K562 (cell line): ENCODE measurements around the gene MVD. TPM values are rescaled to one million over a fixed set of nuclear protein-coding genes. Genes with fewer than 3 reads are reported as not detected.

Experiments
- ATAC-seq: fragments of 200-7000 bp; cut with Tn5 transposase; 3 replicates; pipeline ENCODE4 v1.9.1; 2020; ENCODE audit warnings: moderate library complexity
- BruUV-seq: library from RNA; stranded (reverse); fragments of 400-500 nt; replicated peaks from 2 replicates; lab custom pipeline; 2021; lab: Mats Ljungman, UMichigan
- CTCF ChIA-PET: fragments of 300-600 bp; formaldehyde crosslinking; extraction: SDS; loops from one replicate; lab custom pipeline; 2021; ENCODE audit warnings: low intra/inter-chr PET ratio; lab: Yijun Ruan, JAX
- POLR2A ChIA-PET: fragments of 300-600, 350-650 bp; sonication (Branson Sonifier 250); formaldehyde crosslinking; extraction: SDS; loops from one replicate; lab custom pipeline; 2021; ENCODE audit warnings: antibody characterized with exemption, inconsistent platforms; lab: Yijun Ruan, JAX
- DNase-seq, 4 experiments: peaks; one replicate each; pipeline versions ENCODE4 v3.0.0 to v3.0.0-alpha.2; 2011 to 2018; ENCODE audit warnings: low spot score in 3 of 4, mixed read lengths in 3 of 4; ENCODE audit errors: extremely low read depth in 1 of 4
- FAIRE-seq: peaks from 2 replicates; lab custom pipeline; 2011; peaks lifted over from hg19 to GRCh38; lab: Jason Lieb, UNC
- H2AFZ ChIP-seq: 2 replicates; pipeline ENCODE4 v1.6.0; 2011; ENCODE audit warnings: low read depth, low read length, control low read depth, inconsistent platforms
- H3K27ac ChIP-seq: fragments of 200-600 bp; 3 replicates; pipeline ENCODE4 v1.8.0; 2011; ENCODE audit warnings: low read depth, mild to moderate bottlenecking, control low read depth, inconsistent platforms, low read length, moderate library complexity, mixed read lengths; ENCODE audit errors: extremely low read depth
- H3K27me3 ChIP-seq, 2 experiments: fragments of 300-600 bp in 1 of 2; 2 replicates in 1 of 2; 3 replicates in 1 of 2; pipeline versions ENCODE4 v1.6.0 to v1.8.0; 2011; ENCODE audit warnings: inconsistent platforms in 2 of 2, low read length in 2 of 2, mild to moderate bottlenecking in 1 of 2, mixed read lengths in 1 of 2, moderate library complexity in 1 of 2; ENCODE audit not compliant: control insufficient read depth in 2 of 2, insufficient read depth in 2 of 2
- H3K36me3 ChIP-seq: fragments of 300-600 bp; 3 replicates; pipeline ENCODE4 v1.8.0; 2011; ENCODE audit warnings: mild to moderate bottlenecking, low read length, inconsistent platforms; ENCODE audit not compliant: control insufficient read depth, insufficient read depth
- H3K4me1 ChIP-seq, 2 experiments: fragments of 200-600 bp in 1 of 2; replicated peaks in 1 of 2; 2 replicates in 1 of 2; 3 replicates in 1 of 2; pipeline versions ENCODE4 v1.5.1 to v1.8.0; 2011; ENCODE audit warnings: inconsistent platforms in 2 of 2, low read length in 2 of 2, mild to moderate bottlenecking in 1 of 2, mixed read lengths in 1 of 2, moderate library complexity in 1 of 2; ENCODE audit not compliant: control insufficient read depth in 2 of 2, insufficient read depth in 2 of 2
- H3K4me2 ChIP-seq: 2 replicates; pipeline ENCODE4 v1.6.1; 2011; ENCODE audit warnings: low read length, control low read depth, inconsistent platforms, mixed read lengths; ENCODE audit not compliant: insufficient read depth
- H3K4me3 ChIP-seq: fragments of 200-600 bp; sonication (generic), shearing (Covaris generic); 2 replicates; pipeline ENCODE4 v1.5.1; 2016; ENCODE audit warnings: control low read depth, inconsistent platforms
- H3K79me2 ChIP-seq: fragments of 200-600 bp; 3 replicates; pipeline ENCODE4 v1.8.0; 2011; ENCODE audit warnings: low read length, inconsistent platforms; ENCODE audit not compliant: control insufficient read depth, insufficient read depth
- H3K9ac ChIP-seq, 2 experiments: 2 replicates each; pipeline versions ENCODE4 v1.6.0 to v1.6.1; 2011; ENCODE audit warnings: low read depth in 2 of 2, low read length in 2 of 2, control low read depth in 1 of 2, inconsistent platforms in 1 of 2, mild to moderate bottlenecking in 1 of 2, mixed read lengths in 1 of 2; ENCODE audit not compliant: insufficient read depth in 1 of 2
- H3K9me1 ChIP-seq: one replicate; pipeline ENCODE4 v1.6.0; 2011; ENCODE audit warnings: inconsistent platforms, mild to moderate bottlenecking, low read length, moderate library complexity; ENCODE audit not compliant: control insufficient read depth, insufficient read depth
- H3K9me3 ChIP-seq: replicated peaks from 2 replicates; pipeline ENCODE4 v1.5.1; 2011; ENCODE audit warnings: low read depth, low read length, inconsistent platforms; ENCODE audit not compliant: control insufficient read depth, insufficient read depth
- H4K20me1 ChIP-seq: replicated peaks from 2 replicates; pipeline ENCODE4 v1.6.1; 2011; ENCODE audit warnings: low read length, inconsistent platforms, mixed read lengths; ENCODE audit not compliant: control insufficient read depth, insufficient read depth
- ELF4 ChIP-seq: fragments of 450-650 bp; formaldehyde crosslinking; IDR thresholded peaks from 2 replicates; pipeline ENCODE4 v1.4.0; 2022; ENCODE audit warnings: missing genetic modification characterization
- FOXA3 ChIP-seq, 2 experiments: fragments of 450-650 bp in 1 of 2; sonication (generic) in 1 of 2; formaldehyde crosslinking; IDR thresholded peaks in 1 of 2; conservative IDR thresholded peaks in 1 of 2; 2 replicates each; pipeline versions ENCODE4 v1.4.0 to v1.8.0; 2020 to 2022; ENCODE audit warnings: mild to moderate bottlenecking in 2 of 2, missing genetic modification reagents in 1 of 2
- KHSRP ChIP-seq: fragments of 450-650 bp; IDR thresholded peaks from 2 replicates; pipeline ENCODE4 v1.6.1; 2017
- MCM3 ChIP-seq: fragments of 450-650 bp; IDR thresholded peaks from 2 replicates; pipeline ENCODE4 v1.6.1; 2016
- MCM5 ChIP-seq: fragments of 450-650 bp; IDR thresholded peaks from 2 replicates; pipeline ENCODE4 v1.6.1; 2016; ENCODE audit warnings: low read depth
- NCOA2 ChIP-seq, 2 experiments: fragments of 450-650 bp; IDR thresholded peaks; 2 replicates each; pipeline ENCODE4 v1.6.1; 2018; ENCODE audit warnings: mild to moderate bottlenecking in 2 of 2, moderate library complexity in 1 of 2; ENCODE audit not compliant: partially characterized antibody in 2 of 2
- NRF1 ChIP-seq, 2 experiments: fragments of 450-650 bp; IDR thresholded peaks in 1 of 2; conservative IDR thresholded peaks in 1 of 2; 2 replicates each; pipeline ENCODE4 v1.6.1; 2014; ENCODE audit warnings: mild to moderate bottlenecking in 2 of 2
- PTTG1 ChIP-seq: fragments of 450-650 bp; IDR thresholded peaks from 2 replicates; pipeline ENCODE4 v1.6.1; 2016; ENCODE audit warnings: low read depth, mild to moderate bottlenecking, missing genetic modification characterization, missing compliant biosample characterization
- SAFB2 ChIP-seq: fragments of 200-400 bp; formaldehyde crosslinking; IDR thresholded peaks from 2 replicates; pipeline ENCODE4 v1.6.1; 2018; ENCODE audit warnings: borderline replicate concordance, low read length, low read depth, moderate library complexity; ENCODE audit not compliant: severe bottlenecking
- SOX6 ChIP-seq: fragments of 450-650 bp; IDR thresholded peaks from 2 replicates; pipeline ENCODE4 v1.6.1; 2014; ENCODE audit warnings: mild to moderate bottlenecking
- SPI1 ChIP-seq: IDR thresholded peaks from 2 replicates; pipeline ENCODE4 v1.6.1; 2011; ENCODE audit warnings: low read depth, low read length, control low read depth, borderline replicate concordance
- SRSF3 ChIP-seq: fragments of 200-400 bp; formaldehyde crosslinking; IDR thresholded peaks from 2 replicates; pipeline ENCODE4 v1.6.1; 2016; ENCODE audit warnings: mild to moderate bottlenecking, low read length, moderate library complexity; ENCODE audit not compliant: insufficient read depth
- TAF1 ChIP-seq: IDR thresholded peaks from 2 replicates; pipeline ENCODE4 v1.6.1; 2011; ENCODE audit warnings: mild to moderate bottlenecking, low read length, moderate library complexity; ENCODE audit not compliant: insufficient read depth, control insufficient read depth, severe bottlenecking; ENCODE audit errors: extremely low read depth
- XRCC3 ChIP-seq: fragments of 450-650 bp; IDR thresholded peaks from 2 replicates; pipeline ENCODE4 v1.6.1; 2017; ENCODE audit warnings: mild to moderate bottlenecking, moderate library complexity
- YY1 ChIP-seq, 3 experiments: IDR thresholded peaks; 2 replicates each; pipeline ENCODE4 v1.6.1; 2011; ENCODE audit warnings: low read length in 2 of 3, mild to moderate bottlenecking in 2 of 3, moderate library complexity in 2 of 3, borderline replicate concordance in 1 of 3, control low read depth in 1 of 3, low read depth in 1 of 3; ENCODE audit not compliant: insufficient read depth in 3 of 3, insufficient replicate concordance in 2 of 3, control insufficient read depth in 1 of 3, insufficient read length in 1 of 3; ENCODE audit errors: extremely low read depth in 1 of 3
- ZFPM2 ChIP-seq: fragments of 250-450 bp; sonication (Bioruptor Pico); IDR thresholded peaks from 2 replicates; pipeline ENCODE4 v1.5.1; 2022; ENCODE audit warnings: mild to moderate bottlenecking
- ZNF431 ChIP-seq: sonication (generic); formaldehyde crosslinking; IDR thresholded peaks from 2 replicates; pipeline ENCODE4 v1.8.0; 2022; ENCODE audit warnings: mild to moderate bottlenecking, missing genetic modification reagents
- WGBS: fragments of 100-300 bp; shearing (Covaris generic); methylation state at CpG from one replicate; pipeline ENCODE4 v1.1.6; 2016; ENCODE audit warnings: low coverage, mixed read lengths; ENCODE audit not compliant: insufficient coverage; ENCODE audit errors: missing lambda C conversion rate; 5-methylcytosine and 5-hydroxymethylcytosine counted together
- in situ Hi-C: fragments of 300-500 bp; cut with MboI; formaldehyde crosslinking; loops from 4 replicates; pipeline ENCODE4 v1.15.0; 2018; ENCODE audit warnings: inconsistent platforms, mixed read lengths
- intact Hi-C: fragments of 100-400 bp; cut with micrococcal nuclease; formaldehyde crosslinking; loops from 2 replicates; pipeline ENCODE4 v1.14.2; 2022
- polyA plus RNA-seq, 8 experiments: library from polyadenylated mRNA; depleted of rRNA in 4 of 8; stranded (reverse) in 5 of 8; unstranded in 3 of 8; fragments of >200 nt; fragmentation: Nextera tagmentation in 2 of 8; fragmentation: Illumina TruSeq in 1 of 8; extraction: Ambion mirVana in 2 of 8; extraction: Trizol in 1 of 8; gene quantifications; 2 replicates each; pipeline versions ENCODE4 v1.2.1 to v1.2.3, GENCODE V29; 2011 to 2014; ENCODE audit warnings: inconsistent platforms in 1 of 8, missing spikeins in 1 of 8
- total RNA-seq, 7 experiments: library from RNA; depleted of rRNA in 6 of 7; stranded (reverse); fragments of >200 nt in 6 of 7; fragmentation: Illumina TruSeq in 2 of 7; extraction: Trizol in 2 of 7; gene quantifications; 2 replicates each; pipeline versions ENCODE4 v1.2.1 to v1.2.3, GENCODE V29; 2011 to 2021; ENCODE audit warnings: low replicate concordance in 1 of 7
- TF ChIP-seq, protein P1 (sequence below): fragments of 450-650 bp; IDR thresholded peaks from 2 replicates; pipeline ENCODE4 v1.6.1; 2017; ENCODE audit warnings: antibody characterized with exemption
- TF ChIP-seq, protein P2 (sequence below): sonication (generic); formaldehyde crosslinking; IDR thresholded peaks from 2 replicates; pipeline ENCODE4 v1.8.1; 2022; ENCODE audit warnings: missing genetic modification reagents

Gene MVD
- total and polyA plus RNA-seq, 9 of the 15 experiments (the other 6 are each of a cell fraction or from before 2014, with no cell fraction given): 12.2 to 141 (median 45.3) TPM

DNA sequence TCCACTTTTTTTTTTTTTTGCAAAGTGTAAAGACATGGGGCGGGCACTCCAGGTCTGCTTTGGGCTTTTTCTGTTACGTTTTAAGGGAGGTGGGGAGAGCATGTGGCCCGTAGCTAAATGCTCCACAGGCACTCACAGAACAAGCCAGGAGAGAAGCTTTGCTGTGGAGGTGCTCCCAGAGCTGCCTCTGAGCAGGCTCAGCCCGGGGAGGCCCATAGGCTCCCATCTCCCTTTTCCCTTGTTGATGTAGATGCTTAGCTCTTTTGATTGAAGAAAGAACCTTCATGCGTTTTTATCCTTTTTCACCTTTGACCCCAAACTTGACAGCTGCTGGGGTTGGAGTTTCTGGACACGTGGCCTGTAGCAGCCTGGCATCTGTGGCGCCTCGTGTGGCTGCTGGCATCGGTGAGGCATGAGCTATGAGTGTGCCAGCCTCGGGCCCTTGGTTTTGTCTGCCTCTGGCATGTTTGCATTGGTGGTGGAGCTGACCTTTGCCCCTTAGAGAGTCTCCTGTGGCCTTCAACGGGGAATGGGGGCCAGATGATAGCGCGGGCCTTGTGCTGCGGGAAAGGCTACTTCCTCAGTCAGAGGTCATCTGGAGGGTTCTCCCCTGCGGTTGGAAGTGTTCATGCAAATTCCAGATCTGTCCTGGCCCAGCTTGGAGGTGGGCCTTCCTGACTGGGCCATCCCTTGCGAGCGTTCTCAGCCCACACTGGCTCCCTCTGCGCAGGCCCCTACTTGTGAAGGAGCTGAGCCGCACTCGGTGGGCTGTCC is 44.5 kb downstream of the MVD start:
- in situ Hi-C loops (no loop called here), intact Hi-C loops (no loop called here)
- H3K4me3 ChIP-seq: no peak overlapping the region
- peaks cover 19% of the 10 kb centered on the region; the same call in 1 of the 2 replicates for H4K20me1 ChIP-seq
- CTCF ChIA-PET: no interaction called here
- peaks cover 13% of the 10 kb centered on the region for H3K9me1 ChIP-seq
- DNase-seq (peak in 3 of 4 experiments; percentile 40 to 58 (median 48)), FAIRE-seq (peak; percentile 32), ATAC-seq (no peak)
- H3K9me3 ChIP-seq: no peaks in the 10 kb centered on the region
- no peak overlapping the region; the same call in 1 of the 2 replicates for H3K4me2 ChIP-seq
- H2AFZ ChIP-seq: no peak overlapping the region
- WGBS: 72% methylated on average over 19 of the region's 20 CpGs
- peak overlapping the region in 1 of 2 experiments; percentile 15; a peak in 2 of 4 replicates for H3K9ac ChIP-seq
- peaks cover 24 to 42% of the 10 kb centered on the region in 2 experiments; a peak in 4 of 5 replicates for H3K4me1 ChIP-seq
- H3K36me3 ChIP-seq: peaks cover 83% of the 10 kb centered on the region
- peaks cover 51% of the 10 kb centered on the region for H3K79me2 ChIP-seq
- peak overlapping the region; percentile 47; the same call in 2 of the 3 replicates for H3K27ac ChIP-seq
- BruUV-seq: no TSS peak
- H3K27me3 ChIP-seq: no peaks in the 10 kb centered on the region
- POLR2A ChIA-PET: interaction anchor here (0.6 to 2.1 kb wide), 4 partner anchors 8 to 955 kb away, joined by 3 to 7 read pairs (median 4); no protein-coding TSS in a partner anchor
- TF ChIP-seq KHSRP (no peak), TAF1 (no peak), ZNF431 (CRISPR knock-in tag) (no peak), PTTG1 (no peak), MCM5 (no peak), YY1 (IDR thresholded peaks at IDR 0.05; ENCODE audit: borderline replicate concordance in 1 of 3, control insufficient read depth in 1 of 3, extremely low read depth in 1 of 3, insufficient read depth in 3 of 3, insufficient read length in 1 of 3, insufficient replicate concordance in 2 of 3, low read depth in 1 of 3, low read length in 2 of 3) (no peak), XRCC3 (no peak), SRSF3 (no peak), SOX6 (no peak), SPI1 (peak; percentile 44; the same call in 1 of the 2 replicates), ELF4 (CRISPR knock-in tag) (no peak), SAFB2 (no peak), FOXA3 (CRISPR knock-in tag; conservative IDR thresholded peaks at IDR 0.05 in 1 of 2, IDR thresholded peaks at IDR 0.05 in 1 of 2) (peak in 1 of 2 experiments; percentile 72; a peak in 1 of 4 replicates), MCM3 (no peak), NRF1 (conservative IDR thresholded peaks at IDR 0.05 in 1 of 2, IDR thresholded peaks at IDR 0.05 in 1 of 2) (no peak), NCOA2 (IDR thresholded peaks at IDR 0.05; ENCODE audit: partially characterized antibody in 2 of 2) (no peak), ZFPM2 (CRISPR knock-in tag) (no peak)
- TF ChIP-seq, protein P1, sequence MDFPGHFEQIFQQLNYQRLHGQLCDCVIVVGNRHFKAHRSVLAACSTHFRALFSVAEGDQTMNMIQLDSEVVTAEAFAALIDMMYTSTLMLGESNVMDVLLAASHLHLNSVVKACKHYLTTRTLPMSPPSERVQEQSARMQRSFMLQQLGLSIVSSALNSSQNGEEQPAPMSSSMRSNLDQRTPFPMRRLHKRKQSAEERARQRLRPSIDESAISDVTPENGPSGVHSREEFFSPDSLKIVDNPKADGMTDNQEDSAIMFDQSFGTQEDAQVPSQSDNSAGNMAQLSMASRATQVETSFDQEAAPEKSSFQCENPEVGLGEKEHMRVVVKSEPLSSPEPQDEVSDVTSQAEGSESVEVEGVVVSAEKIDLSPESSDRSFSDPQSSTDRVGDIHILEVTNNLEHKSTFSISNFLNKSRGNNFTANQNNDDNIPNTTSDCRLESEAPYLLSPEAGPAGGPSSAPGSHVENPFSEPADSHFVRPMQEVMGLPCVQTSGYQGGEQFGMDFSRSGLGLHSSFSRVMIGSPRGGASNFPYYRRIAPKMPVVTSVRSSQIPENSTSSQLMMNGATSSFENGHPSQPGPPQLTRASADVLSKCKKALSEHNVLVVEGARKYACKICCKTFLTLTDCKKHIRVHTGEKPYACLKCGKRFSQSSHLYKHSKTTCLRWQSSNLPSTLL: no peak
- TF ChIP-seq, protein P2, sequence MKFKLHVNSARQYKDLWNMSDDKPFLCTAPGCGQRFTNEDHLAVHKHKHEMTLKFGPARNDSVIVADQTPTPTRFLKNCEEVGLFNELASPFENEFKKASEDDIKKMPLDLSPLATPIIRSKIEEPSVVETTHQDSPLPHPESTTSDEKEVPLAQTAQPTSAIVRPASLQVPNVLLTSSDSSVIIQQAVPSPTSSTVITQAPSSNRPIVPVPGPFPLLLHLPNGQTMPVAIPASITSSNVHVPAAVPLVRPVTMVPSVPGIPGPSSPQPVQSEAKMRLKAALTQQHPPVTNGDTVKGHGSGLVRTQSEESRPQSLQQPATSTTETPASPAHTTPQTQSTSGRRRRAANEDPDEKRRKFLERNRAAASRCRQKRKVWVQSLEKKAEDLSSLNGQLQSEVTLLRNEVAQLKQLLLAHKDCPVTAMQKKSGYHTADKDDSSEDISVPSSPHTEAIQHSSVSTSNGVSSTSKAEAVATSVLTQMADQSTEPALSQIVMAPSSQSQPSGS: no peak
